Fibroblast of lung (primary cell): ENCODE measurements around the gene PLEKHG7. TPM values are rescaled to one million over a fixed set of nuclear protein-coding genes. Genes with fewer than 3 reads are reported as not detected.
A peak's percentile ranks its signal among the peaks of the same experiment; 100 is the strongest.
"Not testable (repeated sequence)": the region's sequence is repeated elsewhere in the genome, so short reads cannot be mapped to it uniquely, and the experiment has no call there.

Experiments
- DNase-seq, 2 donors: peaks; one replicate each; pipeline versions ENCODE4 v3.0.0 to v3.0.0-alpha.2; 2010; ENCODE audit warnings: low read depth in 2 of 2
- H2AFZ ChIP-seq: 2 replicates; pipeline ENCODE4 v1.5.1; 2012; ENCODE audit warnings: low read length, control low read depth, inconsistent platforms
- H3K27ac ChIP-seq: 2 replicates; pipeline ENCODE4 v1.5.1; 2011; ENCODE audit warnings: low read length, control low read depth; ENCODE audit not compliant: insufficient read depth
- H3K27me3 ChIP-seq: 2 replicates; pipeline ENCODE4 v1.5.1; 2011; ENCODE audit warnings: mild to moderate bottlenecking, low read length; ENCODE audit not compliant: control insufficient read depth, insufficient read depth
- H3K36me3 ChIP-seq: 2 replicates; pipeline ENCODE4 v1.5.1; 2011; ENCODE audit warnings: low read length; ENCODE audit not compliant: control insufficient read depth, insufficient read depth
- H3K4me1 ChIP-seq: 2 replicates; pipeline ENCODE4 v1.5.1; 2011; ENCODE audit warnings: low read length; ENCODE audit not compliant: control insufficient read depth, insufficient read depth; ENCODE audit errors: extremely low read depth
- H3K4me2 ChIP-seq: 2 replicates; pipeline ENCODE4 v1.5.1; 2011; ENCODE audit warnings: low read length, control low read depth; ENCODE audit not compliant: insufficient read depth; ENCODE audit errors: extremely low read depth
- H3K4me3 ChIP-seq, 4 experiments: fragments of 200-600 bp in 1 of 4; sonication (generic) in 1 of 4; replicated peaks in 1 of 4; 2 replicates each; pipeline ENCODE4 v1.5.1; 2011 to 2016; ENCODE audit warnings: low read length in 4 of 4, low read depth in 3 of 4, mild to moderate bottlenecking in 3 of 4, control low read depth in 2 of 4, inconsistent platforms in 1 of 4, mixed read lengths in 1 of 4; ENCODE audit not compliant: insufficient read depth in 1 of 4; ENCODE audit errors: control extremely low read depth in 1 of 4
- H3K79me2 ChIP-seq: 2 replicates; pipeline ENCODE4 v1.5.1; 2012; ENCODE audit warnings: mild to moderate bottlenecking, low read length, inconsistent platforms; ENCODE audit not compliant: control insufficient read depth, insufficient read depth
- H3K9ac ChIP-seq: 2 replicates; pipeline ENCODE4 v1.5.1; 2011; ENCODE audit warnings: mild to moderate bottlenecking, low read length, control low read depth; ENCODE audit not compliant: insufficient read depth
- H3K9me3 ChIP-seq: 2 replicates; pipeline ENCODE4 v1.5.1; 2012; ENCODE audit warnings: low read depth, low read length; ENCODE audit not compliant: control insufficient read depth, insufficient read depth
- H4K20me1 ChIP-seq: 2 replicates; pipeline ENCODE4 v1.5.1; 2011; ENCODE audit warnings: low read length; ENCODE audit not compliant: control insufficient read depth, insufficient read depth; ENCODE audit errors: extremely low read depth
- CTCF ChIP-seq, 2 donors: IDR thresholded peaks in 1 of 2; conservative IDR thresholded peaks in 1 of 2; 1 replicate in 1 of 2; 2 replicates in 1 of 2; pipeline ENCODE4 v1.5.1; 2011 to 2012; ENCODE audit warnings: low read length in 2 of 2, control low read depth in 1 of 2, inconsistent platforms in 1 of 2, low read depth in 1 of 2, mild to moderate bottlenecking in 1 of 2
- EZH2 ChIP-seq: IDR thresholded peaks from 2 replicates; pipeline ENCODE4 v1.5.1; 2012; ENCODE audit warnings: low read length, control low read depth, mild to moderate bottlenecking; ENCODE audit errors: missing control alignments
- polyA minus RNA-seq: library from RNA; depleted of rRNA, polyadenylated mRNA; stranded (reverse); fragments of >200 nt; gene quantifications from 2 replicates; pipeline ENCODE4 v1.2.3, GENCODE V29; 2011; ENCODE audit warnings: low replicate concordance
- polyA plus RNA-seq, 2 donors: library from polyadenylated mRNA; depleted of rRNA in 1 of 2; stranded (reverse) in 1 of 2; unstranded in 1 of 2; fragments of >200 nt; gene quantifications; 2 replicates each; pipeline ENCODE4 v1.2.1, GENCODE V29; 2011 to 2012; ENCODE audit warnings: missing spikeins in 1 of 2
- total RNA-seq: library from RNA; depleted of rRNA; stranded (reverse); fragments of >200 nt; gene quantifications from 2 replicates; pipeline ENCODE4 v1.2.1, GENCODE V29; 2014

Gene PLEKHG7
- not detected in 2 replicates for total RNA-seq
- polyA plus RNA-seq = not detected in 2 replicates
- polyA plus RNA-seq (2012) = not detected in 2 replicates
- not detected in 2 replicates for polyA minus RNA-seq

GRCh38 chr12:92702754-92703679, at the start of gene PLEKHG7:
Gene PLEKHG7, plus strand, starts transcription at chr12:92702989. Its CDS starts 3,643 bp downstream, at chr12:92706632.
- Histone ChIP-seq H3K9ac (no peak within 1 kb of the TSS), H4K20me1 (no peaks in the 10 kb centered on the region), H3K36me3 (no peaks in the 10 kb centered on the region), H3K9me3 (no peaks in the 10 kb centered on the region), H3K79me2 (no peaks in the 10 kb centered on the region), H3K4me2 (no peak within 1 kb of the TSS), H3K27me3 (peaks cover 8% of the 10 kb centered on the region), H3K4me3 (no peak within 1 kb of the TSS), H2AFZ (no peak within 1 kb of the TSS), H3K4me1 (no peaks in the 10 kb centered on the region), H3K27ac (no peak within 1 kb of the TSS)
- no peak for DNase-seq
- no peak for TF ChIP-seq CTCF (conservative IDR thresholded peaks at IDR 0.05 in 1 of 2, IDR thresholded peaks at IDR 0.05 in 1 of 2; ENCODE audit: low read depth in 1 of 2, low read length in 2 of 2)
- TF ChIP-seq EZH2 = no peak

- not testable (repeated sequence) for H4K20me1 ChIP-seq, H3K4me1 ChIP-seq, H3K79me2 ChIP-seq, H3K27me3 ChIP-seq, DNase-seq, H3K9me3 ChIP-seq, H3K36me3 ChIP-seq, H3K9ac ChIP-seq, H3K27ac ChIP-seq, H2AFZ ChIP-seq, H3K4me3 ChIP-seq, H3K4me2 ChIP-seq
Measured at GRCh38 chr12:92654256-92654655, 48.5 kb upstream of the PLEKHG7 start.

GRCh38 chr12:92654929-92655328, 47.9 kb upstream of the PLEKHG7 start:
- no peaks in the 10 kb centered on the region for H4K20me1 ChIP-seq
- H3K4me1 ChIP-seq = no peaks in the 10 kb centered on the region
- no peak overlapping the region for H2AFZ ChIP-seq
- no peaks in the 10 kb centered on the region for H3K36me3 ChIP-seq
- no peak overlapping the region for H3K9ac ChIP-seq
- H3K27me3 ChIP-seq = no peaks in the 10 kb centered on the region
- no peak overlapping the region for H3K4me3 ChIP-seq
- TF ChIP-seq EZH2 (no peak), CTCF (conservative IDR thresholded peaks at IDR 0.05 in 1 of 2, IDR thresholded peaks at IDR 0.05 in 1 of 2; ENCODE audit: low read depth in 1 of 2, low read length in 2 of 2) (no peak)
- no peaks in the 10 kb centered on the region for H3K79me2 ChIP-seq
- no peaks in the 10 kb centered on the region for H3K9me3 ChIP-seq
- no peak overlapping the region for H3K4me2 ChIP-seq
- peak; percentile 26 to 44 for DNase-seq
- no peak overlapping the region for H3K27ac ChIP-seq
